ENCODE data around the gene CRYBB3. TPM values are rescaled to one million over a fixed set of nuclear protein-coding genes. Genes with fewer than 3 reads are reported as not detected.

CRYBB3 gene
- total RNA-seq = not detected

DNA sequence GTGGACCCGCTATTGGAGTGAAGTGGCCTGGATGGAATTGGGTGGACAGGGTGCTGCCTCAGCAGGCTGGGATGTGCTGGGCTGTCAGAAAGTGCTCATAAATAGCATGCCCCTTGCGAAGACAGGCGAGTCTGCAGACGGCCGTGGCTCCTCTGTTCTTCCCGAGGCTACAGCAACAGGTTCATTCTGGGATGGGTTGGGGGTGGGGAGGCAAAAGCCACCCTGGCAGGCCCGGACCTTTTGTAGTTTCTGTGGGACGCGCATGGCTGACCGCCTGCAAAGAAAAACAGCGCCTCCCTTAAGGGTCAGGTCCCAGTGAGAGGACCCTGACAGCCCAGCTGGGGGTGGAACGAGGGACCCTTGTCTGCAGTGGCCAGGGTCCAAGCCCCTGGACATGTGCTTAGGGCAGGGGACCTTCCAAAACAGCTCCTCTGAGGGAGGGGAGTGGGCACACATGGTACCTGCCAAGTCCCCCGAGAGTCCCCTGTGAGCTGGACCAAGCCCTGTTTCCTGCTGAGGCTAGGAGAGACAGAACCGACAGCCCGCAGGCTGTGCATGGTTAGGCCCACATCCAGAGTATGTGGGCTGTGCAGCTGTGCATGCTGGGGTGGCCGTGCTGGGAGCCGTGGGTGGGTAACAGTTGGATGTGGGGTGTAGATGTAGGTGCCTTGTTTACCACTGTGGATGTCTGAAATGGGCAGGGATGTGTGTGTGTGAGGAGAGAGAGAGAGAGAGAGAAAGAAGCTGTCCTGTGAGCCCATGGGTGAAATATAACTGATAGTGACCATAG, at the start of gene CRYBB3:
TSS of gene CRYBB3 (plus strand) at position 128 of the 790 bp plus-strand sequence. CDS start 1,539 bp downstream, outside the sequence.
- DNase-seq = no peak

DNA sequence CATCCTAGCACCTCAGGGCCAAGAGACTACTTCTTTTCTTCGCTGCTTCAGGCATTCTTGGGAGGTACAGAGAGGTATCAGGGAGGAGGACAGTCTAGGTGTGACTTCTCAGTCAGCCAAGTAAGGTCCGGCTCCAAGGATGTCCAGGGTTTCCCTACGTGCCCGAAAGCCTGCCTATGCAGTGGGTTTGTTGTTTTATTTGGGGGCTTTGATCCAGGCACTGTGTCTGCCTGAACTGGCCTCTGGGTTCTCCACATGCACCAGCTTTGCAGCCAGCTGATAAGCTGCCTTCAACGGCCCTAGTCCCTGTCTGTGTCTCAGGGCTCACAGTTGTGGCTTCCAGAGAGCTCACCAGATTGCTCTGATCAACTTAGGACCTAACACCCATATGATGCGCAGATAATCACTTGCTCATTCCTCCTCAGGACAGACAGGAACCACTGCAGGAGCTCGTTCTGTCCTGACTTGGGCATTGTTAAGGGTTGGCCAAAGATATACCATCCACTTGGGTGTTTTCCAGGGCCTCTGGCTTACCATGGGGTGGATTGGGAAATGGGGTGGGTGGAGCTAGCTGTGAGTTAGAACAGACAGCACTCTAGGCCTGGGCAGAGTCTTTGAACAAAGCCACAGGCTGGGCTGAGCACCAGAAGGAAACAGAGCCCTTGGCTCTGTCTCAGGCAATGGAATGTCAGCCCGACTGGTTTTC, 45.5 kb upstream of the CRYBB3 start:
- DNase-seq = no peak

DNA sequence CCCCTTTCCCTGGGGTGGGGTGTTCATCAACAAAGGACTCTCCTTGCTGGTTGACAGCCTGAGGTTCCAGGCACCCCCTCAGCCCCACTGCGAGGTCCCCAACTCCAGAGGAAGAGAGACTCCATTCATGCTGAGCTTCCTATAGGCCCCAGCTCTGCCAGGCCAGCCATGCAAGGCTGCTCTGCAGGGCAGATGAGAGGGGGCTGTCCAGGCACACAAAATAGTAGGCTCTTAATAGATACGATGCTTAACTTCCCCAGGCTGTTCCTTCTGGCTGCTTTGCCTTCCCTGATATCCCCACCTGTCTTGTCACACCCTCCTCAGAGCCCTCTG, 45.0 kb upstream of the CRYBB3 start:
- DNase-seq = no peak

DNA sequence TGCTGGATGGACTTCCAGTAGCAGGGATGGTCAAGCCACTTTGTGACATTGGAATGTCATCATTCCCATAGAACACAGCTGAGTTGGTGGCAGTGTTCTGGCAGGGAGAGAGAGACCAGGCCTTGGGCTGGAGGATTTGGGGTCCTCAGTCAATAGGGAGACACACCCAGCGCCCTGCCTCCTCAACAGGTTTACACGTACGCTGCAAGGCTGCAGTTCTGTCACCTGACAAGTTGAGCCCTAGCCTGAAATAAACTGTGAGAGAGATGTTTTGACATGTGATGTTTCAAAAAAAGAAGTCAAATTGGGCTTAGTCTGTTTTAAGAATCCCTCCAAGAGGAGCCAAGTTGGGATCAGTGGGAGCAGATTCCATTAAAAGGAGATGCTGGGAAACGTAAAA, 42.9 kb upstream of the CRYBB3 start:
- DNase-seq = no peak

DNA sequence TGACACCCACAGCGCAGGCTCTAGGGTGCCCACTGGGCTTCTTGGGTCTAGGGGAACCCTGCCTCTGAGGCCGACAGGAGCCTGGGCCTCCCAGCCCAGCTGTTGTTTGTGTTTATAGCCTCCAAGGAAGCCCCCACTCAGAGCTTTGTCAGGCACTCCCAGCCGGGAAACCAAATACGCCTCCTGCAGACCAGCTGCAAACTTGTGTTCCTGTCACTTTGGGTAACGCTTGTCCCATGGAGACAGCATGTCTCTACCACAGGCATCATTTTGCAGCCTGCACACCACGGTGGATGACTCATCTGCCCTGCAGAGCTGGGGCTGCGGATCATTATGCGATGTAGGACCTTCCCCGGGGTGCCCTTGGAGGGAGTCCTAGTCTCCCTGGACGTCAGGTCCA, 40.6 kb upstream of the CRYBB3 start:
- DNase-seq = no peak

DNA sequence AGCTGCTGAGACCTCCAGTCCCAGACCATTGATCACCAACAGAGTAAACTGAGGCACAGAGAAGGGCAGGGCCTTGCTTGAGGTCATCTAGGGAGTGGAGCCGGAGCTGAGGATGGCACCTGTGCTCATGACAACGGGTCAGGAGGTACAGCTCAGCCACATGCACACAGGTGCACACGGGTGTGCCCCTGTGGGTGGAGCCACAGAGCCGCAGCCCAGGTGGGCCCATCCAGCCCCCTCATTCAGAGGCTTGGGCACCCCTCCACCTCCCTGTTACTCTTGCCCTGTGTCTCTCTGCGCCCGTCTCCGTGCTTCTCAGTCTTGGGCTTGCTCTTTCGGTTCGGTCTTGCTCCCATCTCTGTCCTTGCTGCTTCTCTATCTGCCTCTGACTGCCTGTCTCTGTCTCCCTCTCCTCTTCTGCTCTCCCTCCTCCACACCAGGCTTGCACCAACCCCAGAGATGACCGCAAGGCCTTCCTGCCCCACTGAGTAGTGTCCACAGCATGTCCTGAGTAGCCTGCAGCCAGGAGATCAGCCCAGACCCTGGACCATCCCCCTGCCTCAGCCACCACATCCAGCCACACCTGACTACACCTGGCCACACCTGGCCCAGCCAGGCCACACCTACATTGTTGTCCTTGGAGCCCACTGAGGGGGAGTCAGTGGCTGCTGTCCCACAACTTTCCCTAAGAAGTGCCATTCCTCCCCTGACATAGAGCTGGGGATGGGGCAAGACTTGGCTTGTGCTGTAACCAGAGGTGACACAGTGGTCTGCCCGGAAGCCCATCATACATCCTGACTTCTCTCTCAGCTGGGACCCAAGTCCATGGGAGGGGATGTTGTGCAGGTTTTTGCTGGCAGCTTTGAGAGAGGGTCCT, 39.3 kb upstream of the CRYBB3 start:
- DNase-seq = no peak

DNA sequence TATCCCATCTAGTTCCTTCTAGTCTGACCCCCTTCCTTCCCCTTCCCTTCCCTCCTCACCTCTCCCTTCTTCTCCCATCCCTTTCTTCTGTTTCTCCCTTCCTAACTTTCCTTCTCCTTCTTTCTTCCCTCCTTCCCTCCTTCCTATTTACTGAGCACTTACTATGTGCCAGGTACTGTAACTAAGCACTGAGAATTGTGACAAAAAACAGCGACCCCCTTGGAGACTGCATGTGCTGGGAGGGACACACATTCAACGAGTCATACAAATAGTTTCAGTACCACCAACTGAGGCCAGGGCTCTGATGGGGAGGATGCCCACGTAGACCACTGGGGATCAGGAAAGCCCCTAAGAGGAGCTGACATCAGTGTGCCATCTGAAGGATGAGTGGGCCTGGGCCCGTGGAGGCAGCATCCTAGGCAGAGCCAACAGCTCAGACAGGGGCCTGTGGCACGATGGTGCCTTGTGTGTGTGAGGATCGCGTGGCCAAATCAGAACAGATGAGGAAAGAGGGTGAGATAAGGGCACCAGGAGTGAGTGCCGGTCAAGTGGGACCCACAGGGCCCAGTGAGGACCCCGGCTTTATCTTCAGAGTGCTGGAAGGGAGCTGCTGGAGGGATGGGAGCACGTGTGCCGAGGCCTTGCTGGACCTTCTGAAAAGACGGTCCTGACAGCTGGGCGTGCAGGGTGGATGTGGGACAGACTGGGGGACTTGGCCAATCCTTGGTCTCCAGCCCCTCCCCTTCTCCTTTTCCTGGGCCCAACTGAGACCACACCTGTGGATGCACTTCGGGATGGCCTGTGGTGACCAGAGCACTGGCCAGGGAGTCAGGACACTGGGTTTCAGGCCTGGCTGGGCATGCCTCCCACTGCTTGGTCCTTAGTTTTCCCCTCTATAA, 38.4 kb upstream of the CRYBB3 start:
- no peak for DNase-seq

DNA sequence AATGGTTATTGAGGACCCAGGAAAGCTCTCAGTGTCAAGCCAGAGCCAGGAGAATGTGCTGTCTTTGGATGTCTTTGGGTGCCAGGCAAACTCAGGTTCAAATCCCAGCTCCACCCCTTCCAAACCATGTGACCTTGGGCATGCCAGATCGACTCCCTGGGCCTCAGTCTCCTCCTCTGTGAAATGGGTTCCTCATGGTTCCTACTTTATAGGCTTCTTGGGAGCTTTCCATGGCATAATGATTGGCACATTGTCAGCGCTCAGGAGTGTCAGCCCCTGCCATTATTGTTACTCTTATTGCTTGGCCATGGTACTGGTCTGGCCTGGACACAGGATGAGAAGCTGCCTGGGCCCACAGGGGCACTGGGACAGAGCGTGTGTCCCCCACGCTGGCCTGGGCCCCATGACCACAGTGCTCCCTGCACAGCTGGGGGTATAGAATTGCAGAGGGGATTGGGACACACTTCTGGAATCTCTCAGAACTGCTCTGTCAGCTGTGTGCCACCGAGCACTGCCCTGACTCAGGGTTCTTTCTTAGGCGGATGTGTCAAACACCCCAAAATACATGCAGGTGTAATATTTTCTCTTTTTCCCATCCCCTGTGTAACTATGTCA, 37.6 kb upstream of the CRYBB3 start:
- DNase-seq = no peak

DNA sequence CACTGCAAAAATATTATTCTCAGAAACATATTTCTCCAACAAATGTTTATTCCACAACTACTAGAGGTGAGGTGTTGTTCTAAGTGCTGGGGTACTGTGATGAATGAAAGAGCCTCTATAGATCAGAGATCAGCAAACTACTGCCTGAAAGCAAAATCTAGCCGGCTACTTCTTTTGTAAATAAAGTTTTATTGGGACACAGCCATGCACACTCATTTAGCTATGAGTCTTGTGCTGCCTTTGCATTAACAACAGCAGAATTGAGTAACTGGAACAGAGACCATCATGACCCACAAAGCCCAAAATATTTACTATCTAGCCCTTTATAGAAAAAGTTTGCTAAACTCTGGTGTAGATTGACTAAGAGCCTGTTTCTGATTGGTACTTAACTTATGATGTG, 37.1 kb upstream of the CRYBB3 start:
- DNase-seq = no peak

DNA sequence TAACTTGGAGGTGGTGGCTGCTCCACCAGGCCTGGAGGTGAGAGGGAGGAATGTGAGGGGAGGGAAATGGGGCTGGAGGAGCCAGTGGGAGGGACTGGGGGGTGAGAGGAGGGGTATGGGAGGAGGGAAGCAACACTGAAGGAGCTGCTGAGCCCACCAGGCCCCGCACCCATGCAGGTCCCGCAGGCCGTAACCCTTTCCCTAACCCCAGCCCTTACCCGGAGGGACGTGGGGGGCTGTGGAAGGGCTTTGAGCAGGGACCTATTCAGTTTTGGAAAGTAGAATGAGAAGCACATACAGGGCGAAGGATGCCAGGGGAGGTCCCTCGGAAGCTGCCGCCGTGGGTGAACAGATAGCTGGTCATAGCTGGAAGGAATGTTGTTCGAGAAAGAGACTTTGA, 33.9 kb upstream of the CRYBB3 start:
- no peak for DNase-seq

DNA sequence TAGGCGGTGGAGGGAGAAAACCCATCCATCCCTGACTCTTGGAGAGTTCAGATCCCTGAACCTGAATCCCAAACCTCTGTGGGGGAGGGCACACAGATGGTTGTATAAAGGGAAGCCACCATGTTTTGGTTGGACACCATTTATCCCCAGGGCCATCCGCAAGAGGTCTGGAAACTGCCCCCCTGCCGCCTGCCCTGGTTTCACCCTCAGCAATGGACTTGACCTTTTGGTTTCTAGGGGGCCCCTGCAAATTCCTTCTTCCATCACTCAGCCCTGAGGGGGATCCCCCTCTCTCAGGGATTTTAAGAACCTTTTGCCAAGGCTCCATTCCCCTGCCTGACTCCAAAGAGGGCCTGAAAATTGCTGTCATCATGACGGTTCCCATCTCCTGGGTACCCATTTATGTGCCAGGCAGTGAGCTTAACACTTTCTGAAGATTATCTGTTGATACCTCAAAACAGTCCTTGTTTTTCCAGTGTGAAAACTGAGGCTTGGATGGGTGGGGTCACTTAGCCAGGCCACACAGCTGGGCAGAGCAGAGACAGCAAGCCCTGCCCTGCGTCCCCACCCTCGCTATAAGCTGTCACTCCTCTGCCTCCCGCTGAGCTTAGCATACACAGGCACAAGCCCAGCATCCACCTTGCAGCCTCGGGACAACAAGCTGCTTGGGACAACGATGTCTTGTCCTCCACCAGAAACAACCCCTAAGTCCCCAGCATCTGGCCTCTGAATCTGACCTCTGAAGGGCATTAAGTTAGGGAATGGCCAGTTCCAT, 33.2 kb upstream of the CRYBB3 start:
- DNase-seq = no peak

DNA sequence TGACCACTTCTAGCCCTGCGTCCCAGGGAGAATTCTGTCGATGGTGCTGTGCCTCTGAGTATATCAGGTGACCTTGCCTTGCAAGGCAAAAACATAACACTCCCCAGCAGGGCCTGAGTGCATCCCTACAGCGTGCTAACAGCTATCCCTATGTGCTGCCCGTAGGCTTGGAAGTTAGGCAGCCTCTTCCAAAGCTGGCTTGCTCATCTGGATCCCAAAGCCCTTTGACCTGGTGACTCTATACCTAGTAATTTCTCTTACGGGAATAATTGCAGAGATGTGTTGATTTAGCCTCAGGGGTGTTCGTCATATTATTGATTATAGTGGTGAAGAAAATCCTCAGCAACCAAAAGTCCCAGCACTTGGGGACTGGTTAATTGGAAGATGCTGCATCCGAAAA, 32.6 kb upstream of the CRYBB3 start:
- DNase-seq = no peak

DNA sequence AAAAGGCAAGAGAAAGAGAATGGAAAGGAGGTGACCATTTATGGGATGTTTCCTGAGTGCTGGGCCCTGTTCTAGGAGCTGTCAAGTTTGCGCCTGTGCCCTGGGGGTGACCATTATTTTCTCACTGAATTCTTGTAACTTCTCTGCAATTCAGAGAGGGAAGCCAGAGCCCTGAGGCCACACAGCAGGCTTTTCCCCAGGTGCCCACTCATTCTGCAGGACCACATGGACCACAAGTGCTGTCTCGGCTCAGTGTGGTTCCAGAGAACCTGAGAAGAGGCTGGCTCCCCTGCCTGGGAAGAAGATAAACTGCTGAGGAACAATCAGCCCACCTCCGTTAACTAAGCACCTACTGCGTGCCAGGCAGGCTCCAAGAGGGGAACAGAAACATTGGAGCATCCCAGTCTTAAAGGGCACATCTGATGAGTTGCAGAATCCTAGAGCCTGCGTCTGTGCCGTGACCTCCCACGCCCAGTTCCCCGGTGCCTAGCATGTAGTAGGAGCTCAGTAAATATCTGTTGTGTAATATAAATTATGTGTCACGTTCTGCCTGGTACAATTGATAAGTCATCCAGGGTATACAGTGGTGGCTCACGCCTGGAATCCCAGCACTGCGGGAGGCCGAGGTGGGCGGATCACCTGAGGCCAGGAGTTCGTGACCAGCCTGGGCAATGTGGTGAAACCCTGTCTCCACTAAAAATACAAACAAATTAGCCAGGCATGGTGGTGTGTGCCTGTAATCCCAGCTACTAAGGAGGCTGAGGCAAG, 31.6 kb upstream of the CRYBB3 start:
- DNase-seq = no peak

DNA sequence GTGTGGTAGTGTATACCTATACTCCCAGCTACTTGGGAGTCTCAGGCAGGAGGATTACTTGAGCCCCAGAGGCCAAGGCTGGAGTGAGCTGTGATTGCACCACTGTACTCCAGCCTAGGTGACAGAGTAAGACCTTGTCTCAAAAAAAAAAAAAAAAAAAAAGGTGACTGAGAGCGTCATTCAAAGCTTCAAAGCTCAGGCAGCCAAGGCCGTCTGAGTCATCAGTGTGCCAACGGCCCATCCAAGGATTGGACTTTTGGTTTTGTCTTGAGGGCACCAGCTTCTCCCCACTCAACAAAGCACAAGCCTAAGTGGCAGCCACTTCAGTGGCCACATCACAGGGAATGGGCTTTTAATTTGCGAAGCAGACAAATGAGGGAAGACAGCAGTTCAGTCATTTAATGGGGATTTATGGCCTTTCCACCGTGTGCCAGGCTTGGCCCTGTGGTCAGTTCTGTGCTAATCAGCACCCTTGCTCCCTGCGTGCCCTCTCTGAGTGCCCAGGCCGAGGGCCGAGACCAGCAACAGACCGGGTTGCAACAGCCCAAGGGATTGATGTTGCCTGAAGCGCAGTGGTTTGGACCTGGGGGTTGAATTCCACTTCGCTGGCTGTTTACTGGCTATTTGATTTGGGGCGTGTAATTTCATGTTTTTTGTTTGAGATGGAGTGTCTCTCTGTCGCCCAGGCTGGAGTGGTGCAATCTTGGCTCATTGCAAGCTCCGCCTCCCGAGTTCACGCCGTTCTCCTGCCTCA, 30.2 kb upstream of the CRYBB3 start:
- DNase-seq = no peak

DNA sequence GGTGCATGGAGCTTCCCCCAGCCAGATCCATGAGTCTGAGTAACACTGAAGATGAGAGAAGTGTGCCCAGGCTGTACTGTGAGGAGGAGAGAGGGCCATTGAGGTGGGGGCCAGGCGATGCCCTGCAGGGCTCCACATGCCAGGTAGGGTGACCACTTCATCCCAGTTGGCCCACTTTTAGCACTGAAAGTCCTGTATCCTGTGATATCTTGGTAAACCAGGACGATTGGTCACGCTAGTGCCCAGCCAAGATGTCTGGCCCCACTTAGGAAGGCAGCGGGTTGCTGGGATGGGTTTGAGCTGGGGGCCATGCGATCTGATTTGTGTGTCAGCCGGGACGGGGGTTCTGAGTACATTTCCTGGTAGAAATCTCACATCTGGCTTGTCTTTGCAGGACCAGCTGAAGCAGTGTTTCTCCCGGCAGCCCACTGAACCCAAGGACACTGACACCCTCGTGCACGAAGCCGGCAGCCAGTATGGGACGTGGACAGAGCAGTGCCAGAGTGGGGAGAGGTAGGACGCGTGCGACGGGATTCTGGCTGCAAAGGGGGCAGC, 29.2 kb upstream of the CRYBB3 start:
- no peak for DNase-seq

DNA sequence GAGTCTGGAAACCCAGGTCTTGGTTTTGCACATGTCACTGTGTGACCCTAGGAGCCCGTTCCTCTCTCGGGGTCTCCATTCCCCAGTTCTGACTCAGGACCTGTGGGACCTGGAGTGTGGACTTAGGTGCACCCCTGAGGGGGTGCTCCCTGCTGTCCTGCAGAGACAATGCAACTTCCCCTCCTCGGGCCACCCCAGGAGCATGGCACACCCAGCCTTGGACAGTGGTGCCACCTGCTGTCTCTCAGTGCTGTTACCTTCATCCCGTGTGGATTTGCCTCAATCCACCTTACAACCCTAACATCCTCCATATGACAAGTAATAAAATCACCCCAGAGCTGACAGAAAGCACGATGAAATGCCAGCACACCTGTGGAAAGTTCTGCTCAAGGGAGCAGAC, 27.5 kb upstream of the CRYBB3 start:
- DNase-seq = no peak

DNA sequence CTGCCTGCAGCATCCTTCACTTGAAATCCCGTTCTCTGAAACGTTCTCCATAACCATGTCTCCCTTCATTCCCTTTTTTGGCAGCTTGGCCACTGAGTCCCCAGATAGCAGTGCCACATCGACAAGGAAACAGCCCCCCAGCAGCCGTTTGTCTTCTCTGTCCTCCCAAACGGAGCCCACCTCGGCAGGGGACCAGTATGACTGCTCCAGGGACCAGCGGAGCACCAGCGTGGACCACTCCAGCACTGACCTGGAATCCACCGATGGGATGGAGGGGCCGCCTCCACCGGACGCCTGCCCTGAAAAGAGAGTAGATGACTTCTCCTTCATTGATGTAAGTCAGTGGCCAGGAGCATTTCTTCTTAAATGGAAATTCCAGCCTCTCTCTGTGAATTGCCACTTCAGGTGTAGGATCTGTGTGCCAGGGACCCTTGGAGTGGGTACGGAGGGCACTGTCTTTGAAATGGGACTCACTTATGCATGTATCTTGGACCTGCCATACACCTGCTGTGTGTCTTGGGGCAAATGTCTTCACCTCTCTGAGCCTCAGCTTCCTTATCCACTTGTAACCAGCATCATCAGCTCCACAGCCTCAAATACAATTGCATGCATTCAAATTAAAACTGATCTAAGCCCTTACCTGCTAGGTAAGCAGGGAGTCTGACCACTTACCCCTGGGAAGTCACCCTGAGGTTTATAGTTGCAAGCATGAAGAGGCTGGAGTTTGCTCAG, 25.3 kb upstream of the CRYBB3 start:
- no peak for DNase-seq

DNA sequence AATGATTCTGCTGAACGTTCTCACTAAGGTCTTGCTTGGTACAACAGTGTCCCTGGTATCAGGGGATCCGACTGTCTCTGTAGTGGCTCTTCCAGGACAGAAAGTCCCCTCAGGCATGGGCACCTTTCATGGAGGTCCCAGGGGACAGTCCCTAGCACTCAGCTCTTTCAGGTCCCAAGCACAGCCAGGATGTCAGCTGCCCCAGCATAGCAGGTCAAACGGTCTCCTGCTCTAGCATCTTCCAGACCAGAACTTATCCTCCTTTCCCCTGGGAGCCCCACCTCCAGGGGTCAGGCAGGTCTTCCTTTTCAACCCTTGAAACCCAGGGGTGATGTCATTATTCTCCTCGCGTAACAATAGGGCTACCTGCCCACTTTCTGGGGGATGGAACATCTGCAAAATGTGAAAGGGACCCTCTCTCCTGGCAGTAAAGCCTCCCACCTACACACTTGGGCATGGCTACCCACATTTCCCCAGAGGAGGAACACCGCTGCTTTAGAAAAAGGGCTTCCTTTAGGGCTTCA, 24.7 kb upstream of the CRYBB3 start:
- DNase-seq = no peak

Measured in effector CD4-positive, alpha-beta T cell (primary cell).